Dendritic cell treated with granulocyte-macrophage colony-stimulating factor and Interleukin-4, amounts not matched to agents 40 ng/mL and 50 ng/mL, for 4 days (primary cell): ENCODE results near the gene AOPEP.

ENCODE experiments used
- H3K27ac Mint-ChIP-seq: one replicate; pipeline ENCODE4 v1.8.0; 2022; ENCODE audit warnings: mild to moderate bottlenecking, mixed read lengths
- H3K27me3 Mint-ChIP-seq: one replicate; pipeline ENCODE4 v1.8.0; 2022; ENCODE audit warnings: mild to moderate bottlenecking, mixed read lengths
- H3K36me3 Mint-ChIP-seq: one replicate; pipeline ENCODE4 v1.8.0; 2022; ENCODE audit warnings: low read depth, mixed read lengths
- H3K4me1 Mint-ChIP-seq: one replicate; pipeline ENCODE4 v1.8.0; 2022; ENCODE audit warnings: low read depth, mixed read lengths
- H3K4me3 Mint-ChIP-seq: one replicate; pipeline ENCODE4 v1.8.0; 2022; ENCODE audit warnings: mild to moderate bottlenecking, moderate library complexity, mixed read lengths
- H3K9me3 Mint-ChIP-seq: one replicate; pipeline ENCODE4 v1.8.0; 2022; ENCODE audit warnings: mixed read lengths
- intact Hi-C: fragments of 100-400 bp; cut with micrococcal nuclease; formaldehyde crosslinking; loops from one replicate; pipeline ENCODE4 v1.15.0; 2022

AOPEP gene

DNA sequence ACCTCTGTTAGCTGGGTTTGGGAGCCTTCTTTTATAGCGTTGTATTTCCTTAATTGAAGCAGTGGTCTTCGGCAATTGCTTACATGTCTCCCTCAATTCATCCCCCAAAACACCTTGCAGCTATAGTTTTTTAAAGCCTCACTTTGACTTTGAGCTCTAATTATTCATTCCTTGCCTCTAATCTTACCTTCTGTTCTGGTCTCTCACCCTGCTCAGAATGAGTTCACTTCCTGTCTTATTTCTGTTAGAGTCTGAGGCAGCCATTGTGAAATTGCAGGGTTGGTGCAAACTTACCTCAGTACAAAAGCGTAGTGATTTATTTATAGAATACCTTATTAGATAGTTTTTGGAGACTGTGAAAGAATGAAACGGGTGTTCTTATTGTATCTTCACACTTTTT, 35.0 kb downstream of the AOPEP start:
- peaks cover 5% of the 10 kb centered on the region for H3K4me1 Mint-ChIP-seq
- intact Hi-C loops: no loop called here
- H3K36me3 Mint-ChIP-seq: peaks cover 13% of the 10 kb centered on the region
- no peak overlapping the region for H3K4me3 Mint-ChIP-seq
- H3K27me3 Mint-ChIP-seq: no peaks in the 10 kb centered on the region
- no peak overlapping the region for H3K27ac Mint-ChIP-seq
- no peaks in the 10 kb centered on the region for H3K9me3 Mint-ChIP-seq

DNA sequence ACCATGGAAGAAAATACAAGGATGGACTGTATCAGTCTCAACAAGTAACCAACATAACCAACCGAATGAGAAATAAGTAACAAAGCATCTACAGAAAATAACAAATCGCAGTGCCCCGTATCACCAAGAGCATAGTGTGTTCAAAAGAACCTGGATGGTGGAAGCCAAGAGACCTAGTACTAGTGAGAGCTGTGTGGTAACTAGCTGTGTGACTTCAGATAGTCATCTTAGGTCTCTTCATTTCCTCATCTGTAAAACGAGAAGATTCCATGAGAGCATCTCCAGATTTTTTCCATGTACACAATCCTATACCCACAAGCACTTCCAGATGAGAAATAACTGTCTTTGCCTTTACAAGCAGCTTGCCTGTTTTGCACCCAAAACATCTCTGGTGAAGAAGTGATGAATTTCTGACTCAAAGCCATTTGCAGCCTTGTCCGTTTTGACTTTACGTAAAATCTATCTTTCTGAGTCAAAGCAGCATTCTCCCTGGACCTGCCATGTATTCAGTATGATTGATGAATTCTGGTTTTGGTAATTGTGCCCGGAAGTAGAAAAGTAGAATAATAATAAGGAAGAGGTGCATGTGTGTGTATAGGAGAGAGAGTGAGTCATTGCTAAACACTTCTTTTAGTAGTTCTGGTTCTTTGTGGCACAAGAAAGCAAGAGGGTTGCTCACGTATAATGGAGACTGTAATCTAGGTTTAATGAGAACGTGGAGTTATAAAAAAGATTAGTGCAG, 41.0 kb downstream of the AOPEP start:
- peaks cover 10% of the 10 kb centered on the region for H3K36me3 Mint-ChIP-seq
- no peaks in the 10 kb centered on the region for H3K9me3 Mint-ChIP-seq
- intact Hi-C loops: no loop called here
- no peaks in the 10 kb centered on the region for H3K27me3 Mint-ChIP-seq
- H3K27ac Mint-ChIP-seq: no peak overlapping the region
- H3K4me1 Mint-ChIP-seq: no peaks in the 10 kb centered on the region
- H3K4me3 Mint-ChIP-seq: no peak overlapping the region

DNA sequence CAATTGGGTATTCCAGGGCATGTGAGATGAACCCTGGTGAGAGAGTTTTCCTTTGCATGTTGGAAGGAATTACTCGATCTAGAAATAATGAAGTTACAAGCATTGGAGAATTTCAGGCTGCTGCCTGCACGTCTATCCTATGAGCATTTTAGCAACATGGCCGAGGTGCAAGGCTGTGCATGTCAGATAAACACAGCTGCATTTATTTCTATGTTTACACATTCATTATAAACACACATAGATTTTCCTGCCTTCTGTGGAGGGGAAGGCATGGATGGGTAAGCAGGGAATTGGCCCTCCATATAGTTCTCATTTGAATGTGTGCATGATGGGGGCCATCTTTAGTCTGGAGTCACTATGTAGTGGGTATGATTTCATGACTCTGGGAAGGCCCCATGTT, 42.3 kb downstream of the AOPEP start:
- no peaks in the 10 kb centered on the region for H3K27me3 Mint-ChIP-seq
- H3K4me1 Mint-ChIP-seq: no peaks in the 10 kb centered on the region
- H3K4me3 Mint-ChIP-seq: no peak overlapping the region
- intact Hi-C loops: no loop called here
- peaks cover 10% of the 10 kb centered on the region for H3K36me3 Mint-ChIP-seq
- H3K27ac Mint-ChIP-seq: no peak overlapping the region
- no peaks in the 10 kb centered on the region for H3K9me3 Mint-ChIP-seq

DNA sequence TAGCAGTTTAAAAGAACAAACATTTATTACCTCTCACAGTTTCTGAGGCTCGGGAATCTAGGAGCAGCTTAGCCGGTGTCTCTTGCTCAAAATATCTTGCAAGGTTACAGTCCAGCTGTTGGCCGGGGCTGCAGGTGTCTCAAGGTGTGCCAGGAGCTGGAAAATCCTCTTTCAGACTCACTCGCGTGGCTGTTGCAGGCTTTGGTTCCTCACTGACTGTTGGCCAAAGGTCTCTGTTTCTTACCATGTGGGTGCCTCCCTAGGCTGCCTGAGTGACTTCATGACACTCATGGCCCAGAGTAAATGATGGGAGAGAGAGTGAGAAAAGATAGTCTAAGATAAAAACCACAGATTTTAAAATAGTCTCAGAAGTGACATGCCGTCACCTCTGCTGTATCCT, 43.8 kb downstream of the AOPEP start:
- Mint-ChIP-seq H3K4me3 (no peak overlapping the region), H3K27ac (no peak overlapping the region), H3K9me3 (no peaks in the 10 kb centered on the region), H3K4me1 (no peaks in the 10 kb centered on the region), H3K27me3 (no peaks in the 10 kb centered on the region), H3K36me3 (peaks cover 10% of the 10 kb centered on the region)
- intact Hi-C loops: no loop called here

DNA sequence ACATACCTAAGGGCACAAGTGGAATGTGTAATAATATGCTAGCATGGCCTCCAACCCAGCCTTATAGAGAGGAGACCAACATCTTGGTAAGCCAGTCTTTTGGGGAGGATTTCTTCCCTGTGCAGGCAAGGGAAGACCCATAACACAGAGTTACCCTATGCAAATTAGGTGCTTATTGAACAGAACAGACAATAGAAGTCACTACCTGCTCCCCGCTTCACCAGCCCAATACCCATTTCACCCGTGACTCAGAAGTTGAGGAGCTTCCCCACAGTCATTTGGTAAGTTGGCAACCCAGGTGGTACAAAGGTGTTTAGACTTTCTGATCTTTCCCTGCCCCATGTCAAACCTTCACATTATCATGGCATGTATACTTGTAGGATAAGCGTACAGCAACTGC, 44.6 kb downstream of the AOPEP start:
- H3K4me3 Mint-ChIP-seq: no peak overlapping the region
- intact Hi-C loops: no loop called here
- peaks cover 10% of the 10 kb centered on the region for H3K36me3 Mint-ChIP-seq
- H3K4me1 Mint-ChIP-seq: no peaks in the 10 kb centered on the region
- H3K27me3 Mint-ChIP-seq: no peaks in the 10 kb centered on the region
- no peaks in the 10 kb centered on the region for H3K9me3 Mint-ChIP-seq
- H3K27ac Mint-ChIP-seq: no peak overlapping the region

DNA sequence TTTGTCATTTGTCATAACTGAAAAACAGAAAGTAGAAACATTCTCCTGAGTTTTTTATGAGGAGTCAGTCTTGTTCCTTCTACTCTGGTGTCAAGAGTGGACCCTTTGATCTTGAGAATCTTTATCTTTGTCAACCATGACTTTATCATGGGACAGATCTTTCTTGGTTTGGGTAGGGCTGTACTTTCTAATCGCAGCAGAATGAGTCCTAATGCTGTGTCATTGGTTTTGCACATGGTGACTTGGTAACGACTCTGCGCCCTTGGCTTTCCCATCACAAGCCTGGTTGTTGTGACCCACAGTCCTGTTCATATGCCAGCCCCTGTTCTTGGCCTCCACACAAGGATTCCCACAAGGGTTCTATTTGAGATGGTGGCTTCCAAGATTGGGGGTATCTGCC, 45.6 kb downstream of the AOPEP start:
- Mint-ChIP-seq H3K36me3 (peaks cover 8% of the 10 kb centered on the region), H3K9me3 (no peaks in the 10 kb centered on the region), H3K27ac (no peak overlapping the region), H3K27me3 (no peaks in the 10 kb centered on the region), H3K4me1 (no peaks in the 10 kb centered on the region), H3K4me3 (no peak overlapping the region)
- intact Hi-C loops: no loop called here

DNA sequence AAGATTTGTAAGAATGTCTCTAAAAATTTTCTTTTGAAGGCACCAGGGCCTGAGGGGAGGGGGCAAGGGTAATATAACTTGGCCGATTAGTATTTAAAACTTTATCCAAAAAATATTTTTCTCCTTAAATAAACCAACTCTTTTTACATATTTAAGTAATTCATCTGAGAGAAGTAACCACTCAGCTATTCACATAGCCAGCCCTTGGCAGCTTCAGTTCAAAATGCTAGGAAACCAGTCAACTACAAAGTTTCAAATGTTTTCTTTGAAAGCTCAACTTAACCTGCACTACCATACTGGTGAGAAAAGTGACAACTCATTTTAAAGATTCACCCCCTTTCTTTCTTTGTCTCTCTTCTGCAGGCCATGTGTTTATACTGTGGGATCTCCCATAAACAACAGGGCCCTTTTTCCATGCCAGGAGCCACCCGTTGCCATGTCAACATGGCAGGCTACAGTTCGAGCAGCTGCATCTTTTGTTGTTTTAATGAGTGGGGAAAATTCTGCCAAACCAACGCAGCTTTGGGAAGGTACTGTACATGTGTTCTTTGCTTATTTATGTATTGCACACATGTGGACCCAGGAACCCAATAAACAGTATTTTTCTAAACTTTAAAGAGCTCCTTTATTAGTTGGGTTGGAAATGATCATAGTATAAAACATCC, 46.3 kb downstream of the AOPEP start:
- H3K4me3 Mint-ChIP-seq: no peak overlapping the region
- intact Hi-C loops: no loop called here
- no peaks in the 10 kb centered on the region for H3K27me3 Mint-ChIP-seq
- peaks cover 2% of the 10 kb centered on the region for H3K36me3 Mint-ChIP-seq
- H3K9me3 Mint-ChIP-seq: no peaks in the 10 kb centered on the region
- no peaks in the 10 kb centered on the region for H3K4me1 Mint-ChIP-seq
- H3K27ac Mint-ChIP-seq: no peak overlapping the region

DNA sequence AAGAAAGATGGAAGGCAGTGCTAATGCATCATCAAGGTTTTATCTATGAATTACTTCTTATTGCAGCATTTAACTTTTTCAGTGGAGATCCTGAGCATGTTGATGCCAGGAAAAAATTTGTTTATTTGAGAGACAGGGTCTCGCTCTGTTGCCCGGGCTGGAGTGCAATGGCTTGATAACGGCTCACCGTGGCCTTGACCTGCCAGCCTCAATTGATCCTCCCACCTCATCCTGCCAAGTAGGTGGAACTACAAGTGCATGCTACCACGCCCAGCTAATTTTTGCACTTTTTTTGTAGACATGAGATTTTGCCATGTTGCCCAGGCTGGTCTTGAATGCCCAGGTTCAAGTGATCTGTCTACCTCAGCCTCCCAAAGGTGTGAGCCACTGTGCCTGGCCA, 47.2 kb downstream of the AOPEP start:
- Mint-ChIP-seq H3K4me3 (no peak overlapping the region), H3K27ac (no peak overlapping the region), H3K36me3 (no peaks in the 10 kb centered on the region), H3K4me1 (no peaks in the 10 kb centered on the region), H3K9me3 (no peaks in the 10 kb centered on the region), H3K27me3 (no peaks in the 10 kb centered on the region)
- intact Hi-C loops: no loop called here

DNA sequence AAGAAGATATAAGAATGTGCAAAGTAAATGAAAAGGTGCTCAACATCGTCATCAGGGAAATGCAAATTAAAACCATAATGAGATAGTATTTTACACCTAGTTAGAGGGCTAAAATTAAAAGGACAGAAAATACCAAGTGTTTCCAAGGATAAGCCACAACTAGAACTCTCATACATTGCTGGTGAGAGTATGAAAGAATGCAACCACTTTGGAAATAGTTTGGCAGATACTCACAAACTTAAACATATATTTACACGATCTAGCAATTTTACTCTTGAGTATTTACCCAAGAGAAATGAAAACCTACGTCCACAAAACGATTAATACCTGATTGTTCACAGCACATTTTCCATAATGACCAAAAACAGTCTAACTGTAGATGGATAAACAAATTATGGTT, 51.5 kb downstream of the AOPEP start:
- no peaks in the 10 kb centered on the region for H3K4me1 Mint-ChIP-seq
- H3K9me3 Mint-ChIP-seq: no peaks in the 10 kb centered on the region
- H3K27me3 Mint-ChIP-seq: no peaks in the 10 kb centered on the region

DNA sequence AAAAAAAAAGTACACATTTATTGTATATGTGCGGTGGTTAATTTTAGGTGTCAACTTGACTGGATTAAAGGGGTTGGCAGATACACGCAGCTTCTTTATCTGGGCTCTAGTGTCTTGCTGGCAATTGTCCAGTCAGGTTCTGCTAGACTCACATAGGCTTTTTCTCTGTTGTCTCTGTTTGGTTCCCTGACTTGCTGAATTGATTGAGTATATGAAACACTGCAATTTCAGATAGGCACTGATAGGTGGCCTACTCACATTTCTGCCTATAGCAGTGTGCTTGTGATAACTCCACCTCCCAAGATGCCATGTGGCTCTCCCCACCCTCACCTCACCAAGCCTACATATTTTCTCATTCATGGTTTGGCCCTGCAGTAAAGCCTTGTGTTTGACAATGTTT, 52.5 kb downstream of the AOPEP start:
- H3K27ac Mint-ChIP-seq: no peak overlapping the region
- H3K9me3 Mint-ChIP-seq: no peaks in the 10 kb centered on the region
- H3K36me3 Mint-ChIP-seq: no peaks in the 10 kb centered on the region
- no peaks in the 10 kb centered on the region for H3K4me1 Mint-ChIP-seq
- no peaks in the 10 kb centered on the region for H3K27me3 Mint-ChIP-seq
- intact Hi-C loops: no loop called here
- H3K4me3 Mint-ChIP-seq: no peak overlapping the region

More for the DNA sequence above, 51.5 kb downstream of the AOPEP start:
- H3K36me3 Mint-ChIP-seq: no peaks in the 10 kb centered on the region
- intact Hi-C loops: no loop called here
- no peak overlapping the region for H3K27ac Mint-ChIP-seq
- H3K4me3 Mint-ChIP-seq: no peak overlapping the region

DNA sequence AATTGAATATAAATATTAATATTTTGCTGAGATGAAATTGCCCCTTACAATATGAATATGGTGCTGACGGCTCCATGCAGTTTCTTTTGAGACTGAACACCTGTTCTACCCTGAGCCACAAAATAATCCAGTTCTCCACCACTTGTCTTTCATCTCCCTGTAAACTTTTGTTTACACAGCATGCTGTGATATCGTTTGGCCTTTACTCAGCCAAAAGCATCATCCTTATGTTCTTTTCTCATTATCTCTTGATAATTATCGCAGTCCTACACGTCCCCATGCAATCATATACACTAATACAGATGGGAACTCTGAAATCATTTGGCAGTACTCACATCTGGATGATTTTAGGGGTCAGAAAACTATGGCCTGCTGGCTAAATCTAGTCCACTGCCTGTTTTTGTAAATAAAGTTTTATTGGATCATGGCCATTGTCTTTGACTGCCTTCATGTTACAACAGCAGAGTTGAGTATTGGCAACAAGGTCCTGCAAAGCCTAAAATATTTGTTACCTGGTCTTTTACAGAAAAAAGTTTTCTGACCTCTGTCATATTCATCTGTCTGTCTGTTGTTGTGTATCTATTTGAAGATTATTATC, 53.3 kb downstream of the AOPEP start:
- Mint-ChIP-seq H3K4me3 (no peak overlapping the region), H3K4me1 (no peaks in the 10 kb centered on the region), H3K27me3 (no peaks in the 10 kb centered on the region), H3K27ac (no peak overlapping the region), H3K9me3 (no peaks in the 10 kb centered on the region), H3K36me3 (no peaks in the 10 kb centered on the region)
- intact Hi-C loops: no loop called here

DNA sequence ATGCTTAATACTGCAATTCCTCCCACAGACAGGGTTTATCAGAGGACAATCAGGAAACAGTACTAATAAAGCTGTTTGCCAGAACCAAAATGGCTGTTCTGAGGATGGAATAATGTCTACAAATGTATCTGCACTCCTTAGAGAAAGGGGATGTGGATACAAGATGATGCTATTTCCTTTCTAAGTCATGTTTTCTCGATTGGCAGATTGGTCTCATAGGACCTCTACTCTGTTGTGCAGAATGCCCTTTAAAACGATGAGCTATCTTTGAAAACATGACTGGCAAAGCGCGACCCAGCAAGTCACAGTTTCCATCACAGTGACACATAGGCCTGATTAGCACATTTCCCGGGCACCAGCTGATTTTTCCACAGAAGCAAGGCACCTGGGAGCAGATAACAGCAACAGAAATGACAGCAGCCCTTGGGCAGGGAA, 54.0 kb downstream of the AOPEP start:
- H3K36me3 Mint-ChIP-seq: no peaks in the 10 kb centered on the region
- no peak overlapping the region for H3K4me3 Mint-ChIP-seq
- intact Hi-C loops: no loop called here
- H3K4me1 Mint-ChIP-seq: no peaks in the 10 kb centered on the region
- no peaks in the 10 kb centered on the region for H3K9me3 Mint-ChIP-seq
- H3K27ac Mint-ChIP-seq: no peak overlapping the region
- H3K27me3 Mint-ChIP-seq: no peaks in the 10 kb centered on the region

DNA sequence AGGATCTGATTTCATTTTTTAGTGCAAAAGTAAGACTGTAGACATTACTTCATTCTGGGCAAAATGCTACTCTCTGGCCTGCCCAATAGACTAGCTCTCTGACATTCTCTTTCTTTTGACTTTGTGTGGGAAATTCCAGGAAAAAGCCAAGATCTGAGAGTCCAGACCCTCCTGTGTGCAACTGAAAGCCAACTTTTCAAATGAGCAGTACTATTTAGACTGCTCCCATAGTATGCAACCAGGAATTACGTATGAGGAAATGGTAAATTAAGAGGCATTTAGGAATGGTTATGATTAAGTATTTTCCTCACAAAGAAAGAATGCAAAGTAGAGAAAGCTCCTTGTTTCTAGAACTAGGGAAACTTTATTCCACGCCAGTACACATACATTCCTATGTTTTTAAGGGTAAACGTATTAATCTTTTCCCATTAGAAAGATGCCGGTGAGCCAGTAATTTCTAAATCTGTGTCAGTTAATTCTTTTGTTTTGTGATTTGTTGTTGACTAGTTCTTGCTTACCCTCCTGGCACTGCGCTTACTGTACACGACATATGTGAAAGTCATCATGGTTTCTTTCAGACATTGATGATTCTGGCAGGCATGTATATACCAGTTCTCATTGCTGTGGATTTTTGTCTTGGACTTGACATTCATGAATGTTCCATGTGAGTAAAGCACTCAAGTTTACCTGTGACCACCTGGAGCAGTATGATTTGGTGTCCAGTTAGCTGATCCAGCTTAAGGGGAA, 56.0 kb downstream of the AOPEP start:
- Mint-ChIP-seq H3K4me3 (no peak overlapping the region), H3K27me3 (no peaks in the 10 kb centered on the region), H3K4me1 (no peaks in the 10 kb centered on the region), H3K27ac (no peak overlapping the region), H3K9me3 (no peaks in the 10 kb centered on the region), H3K36me3 (no peaks in the 10 kb centered on the region)
- intact Hi-C loops: loop anchor here (1.0 kb wide), 1 partner anchor 345 kb away; no protein-coding TSS in a partner anchor

DNA sequence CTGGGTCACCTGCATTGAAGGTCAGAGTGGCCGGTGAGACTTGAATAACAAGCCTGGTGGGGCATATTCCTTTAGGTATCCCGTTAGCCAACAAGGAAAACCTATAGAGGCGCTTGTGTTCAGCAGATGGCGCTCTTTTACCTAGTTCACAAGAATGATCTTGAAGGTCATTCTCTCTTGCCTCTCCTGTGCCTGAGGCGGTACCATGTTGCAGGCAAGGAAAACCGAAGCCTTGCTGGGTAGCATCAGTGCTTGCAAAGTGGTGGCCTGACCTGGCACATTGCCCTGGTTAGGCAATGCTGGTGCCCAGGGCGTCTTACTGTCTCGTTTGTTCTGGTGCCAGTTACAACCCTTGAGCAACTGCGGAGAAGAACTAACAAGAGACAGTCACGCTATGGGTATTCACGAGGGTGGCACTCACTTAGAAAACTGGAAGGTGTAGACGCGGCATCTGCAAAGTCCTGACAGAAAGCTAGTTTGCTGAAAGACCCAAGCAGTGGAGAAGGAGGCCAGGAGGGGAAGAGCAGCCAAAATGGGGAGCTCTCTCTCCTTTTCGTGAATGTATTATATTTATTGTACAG, 56.7 kb downstream of the AOPEP start:
- no peak overlapping the region for H3K27ac Mint-ChIP-seq
- H3K9me3 Mint-ChIP-seq: no peaks in the 10 kb centered on the region
- no peaks in the 10 kb centered on the region for H3K4me1 Mint-ChIP-seq

More for the DNA sequence above, 56.7 kb downstream of the AOPEP start:
- Mint-ChIP-seq H3K4me3 (no peak overlapping the region), H3K27me3 (no peaks in the 10 kb centered on the region), H3K36me3 (no peaks in the 10 kb centered on the region)
- intact Hi-C loops: loop anchor here (1.0 kb wide), 1 partner anchor 344 kb away; no protein-coding TSS in a partner anchor
